HEK293 (cell line): ENCODE data around the gene ADSS1.

Experiments used
- CTCF ChIA-PET: fragments of 350-600 bp; formaldehyde crosslinking; extraction: SDS; loops from one replicate; lab custom pipeline; 2021; ENCODE audit warnings: antibody characterized with exemption; lab: Yijun Ruan, JAX
- POLR2A ChIA-PET: fragments of 300-600 bp; formaldehyde crosslinking; extraction: SDS; loops from one replicate; lab custom pipeline; 2020; ENCODE audit warnings: antibody characterized with exemption, inconsistent platforms; lab: Yijun Ruan, JAX
- H3K27ac ChIP-seq: fragments of 200-500 bp; sonication (Bioruptor generic); 2 replicates; pipeline ENCODE4 v1.5.1; 2014; ENCODE audit warnings: low read depth, low read length, control low read depth, inconsistent platforms; ENCODE audit errors: extremely low read depth
- H3K36me3 ChIP-seq, 2 experiments: fragments of 200-500 bp in 1 of 2; sonication (Bioruptor generic) in 1 of 2; 1 replicate in 1 of 2; 2 replicates in 1 of 2; pipeline ENCODE4 v1.5.1; 2014 to 2017; ENCODE audit warnings: inconsistent platforms in 2 of 2, low read length in 2 of 2; ENCODE audit not compliant: control insufficient read depth in 2 of 2, insufficient read depth in 1 of 2
- H3K4me1 ChIP-seq: fragments of 200-500 bp; sonication (Bioruptor generic); 2 replicates; pipeline ENCODE4 v1.5.1; 2014; ENCODE audit warnings: mild to moderate bottlenecking, low read length, inconsistent platforms; ENCODE audit not compliant: control insufficient read depth, insufficient read depth
- H3K4me3 ChIP-seq: 2 replicates; pipeline ENCODE4 v1.5.1; 2011; ENCODE audit warnings: low read depth, mild to moderate bottlenecking, control low read depth, low read length, moderate library complexity
- H3K9me3 ChIP-seq: fragments of 200-500 bp; sonication (Bioruptor generic); 2 replicates; pipeline ENCODE4 v1.5.1; 2014; ENCODE audit warnings: low read depth, low read length, inconsistent platforms; ENCODE audit not compliant: control insufficient read depth, insufficient read depth
- FEZF1 ChIP-seq: fragments of 450-650 bp; formaldehyde crosslinking; IDR thresholded peaks from 2 replicates; pipeline ENCODE4 v1.5.1; 2016; ENCODE audit warnings: missing biosample characterization, missing genetic modification characterization
- GFI1B ChIP-seq: fragments of 450-650 bp; formaldehyde crosslinking; IDR thresholded peaks from 2 replicates; pipeline ENCODE4 v1.5.1; 2016; ENCODE audit warnings: missing biosample characterization, missing genetic modification characterization
- HIC1 ChIP-seq: fragments of 450-650 bp; formaldehyde crosslinking; IDR thresholded peaks from 2 replicates; pipeline ENCODE4 v1.5.1; 2016; ENCODE audit warnings: missing biosample characterization, missing genetic modification characterization
- KLF10 ChIP-seq: fragments of 450-650 bp; IDR thresholded peaks from 2 replicates; pipeline ENCODE4 v1.5.1; 2018; ENCODE audit warnings: missing biosample characterization, mild to moderate bottlenecking, missing genetic modification characterization
- KLF17 ChIP-seq: fragments of 450-650 bp; formaldehyde crosslinking; IDR thresholded peaks from 2 replicates; pipeline ENCODE4 v1.5.1; 2016; ENCODE audit warnings: missing biosample characterization, missing genetic modification characterization
- KLF7 ChIP-seq: fragments of 450-650 bp; formaldehyde crosslinking; IDR thresholded peaks from 2 replicates; pipeline ENCODE4 v1.5.1; 2016; ENCODE audit warnings: missing biosample characterization, missing genetic modification characterization, borderline replicate concordance
- MYNN ChIP-seq: fragments of 450-650 bp; formaldehyde crosslinking; IDR thresholded peaks from 2 replicates; pipeline ENCODE4 v1.5.1; 2016; ENCODE audit warnings: missing biosample characterization, missing genetic modification characterization, borderline replicate concordance
- OVOL3 ChIP-seq: fragments of 450-650 bp; formaldehyde crosslinking; IDR thresholded peaks from 2 replicates; pipeline ENCODE4 v1.5.1; 2016; ENCODE audit warnings: missing biosample characterization, missing genetic modification characterization
- ZBTB44 ChIP-seq: fragments of 450-650 bp; IDR thresholded peaks from 2 replicates; pipeline ENCODE4 v1.5.1; 2018; ENCODE audit warnings: missing biosample characterization, mild to moderate bottlenecking, missing genetic modification characterization
- ZBTB49 ChIP-seq: fragments of 450-650 bp; formaldehyde crosslinking; IDR thresholded peaks from 2 replicates; pipeline ENCODE4 v1.5.1; 2016; ENCODE audit warnings: missing biosample characterization, missing genetic modification characterization, low read depth
- ZBTB7A ChIP-seq: fragments of 450-650 bp; formaldehyde crosslinking; IDR thresholded peaks from 2 replicates; pipeline ENCODE4 v1.5.1; 2016; ENCODE audit warnings: low read depth, missing biosample characterization, missing genetic modification characterization
- ZBTB8A ChIP-seq: fragments of 450-650 bp; formaldehyde crosslinking; IDR thresholded peaks from 2 replicates; pipeline ENCODE4 v1.5.1; 2016; ENCODE audit warnings: missing biosample characterization, missing genetic modification characterization
- ZFHX2 ChIP-seq: fragments of 450-650 bp; formaldehyde crosslinking; conservative IDR thresholded peaks from 2 replicates; pipeline ENCODE4 v1.5.1; 2016; ENCODE audit warnings: missing biosample characterization, missing genetic modification characterization
- ZIC2 ChIP-seq: fragments of 450-650 bp; formaldehyde crosslinking; IDR thresholded peaks from 2 replicates; pipeline ENCODE4 v1.5.1; 2016; ENCODE audit warnings: missing biosample characterization, missing genetic modification characterization
- ZNF132 ChIP-seq: fragments of 450-650 bp; formaldehyde crosslinking; IDR thresholded peaks from 2 replicates; pipeline ENCODE4 v1.5.1; 2017; ENCODE audit warnings: missing biosample characterization, missing genetic modification characterization, borderline replicate concordance
- ZNF138 ChIP-seq: fragments of 450-650 bp; formaldehyde crosslinking; IDR thresholded peaks from 2 replicates; pipeline ENCODE4 v1.5.1; 2016; ENCODE audit warnings: missing biosample characterization, missing genetic modification characterization, borderline replicate concordance
- ZNF140 ChIP-seq: fragments of 450-650 bp; formaldehyde crosslinking; IDR thresholded peaks from 2 replicates; pipeline ENCODE4 v1.5.1; 2016; ENCODE audit warnings: missing biosample characterization, missing genetic modification characterization
- ZNF157 ChIP-seq: fragments of 450-650 bp; formaldehyde crosslinking; IDR thresholded peaks from 2 replicates; pipeline ENCODE4 v1.5.1; 2016; ENCODE audit warnings: missing biosample characterization, missing genetic modification characterization
- ZNF16 ChIP-seq: fragments of 450-650 bp; formaldehyde crosslinking; IDR thresholded peaks from 2 replicates; pipeline ENCODE4 v1.5.1; 2016; ENCODE audit warnings: low read depth, missing biosample characterization, missing genetic modification characterization
- ZNF341 ChIP-seq: fragments of 450-650 bp; formaldehyde crosslinking; IDR thresholded peaks from 2 replicates; pipeline ENCODE4; 2016; ENCODE audit warnings: low read depth, missing biosample characterization, missing genetic modification characterization
- ZNF391 ChIP-seq: fragments of 450-650 bp; formaldehyde crosslinking; IDR thresholded peaks from 2 replicates; pipeline ENCODE4 v1.5.1; 2016; ENCODE audit warnings: low read depth, missing biosample characterization, missing genetic modification characterization, borderline replicate concordance
- ZNF521 ChIP-seq: fragments of 450-650 bp; formaldehyde crosslinking; IDR thresholded peaks from 2 replicates; pipeline ENCODE4 v1.5.1; 2017; ENCODE audit warnings: missing biosample characterization, mild to moderate bottlenecking, missing genetic modification characterization
- ZNF571 ChIP-seq: fragments of 450-650 bp; formaldehyde crosslinking; IDR thresholded peaks from 2 replicates; pipeline ENCODE4 v1.5.0; 2017; ENCODE audit warnings: missing biosample characterization, missing genetic modification characterization
- ZNF692 ChIP-seq: fragments of 450-650 bp; formaldehyde crosslinking; IDR thresholded peaks from 2 replicates; pipeline ENCODE4 v1.5.1; 2016; ENCODE audit warnings: missing biosample characterization, missing genetic modification characterization
- ZSCAN23 ChIP-seq: fragments of 450-650 bp; formaldehyde crosslinking; IDR thresholded peaks from 2 replicates; pipeline ENCODE4 v1.5.1; 2016; ENCODE audit warnings: missing biosample characterization, missing genetic modification characterization

Gene ADSS1

GRCh38 chr14:104773505-104774452 lies 49.8 kb downstream of the ADSS1 start:
- Histone ChIP-seq H3K4me3 (no peak overlapping the region), H3K27ac (no peak overlapping the region), H3K4me1 (peaks cover 3% of the 10 kb centered on the region; the same call in 1 of the 2 replicates), H3K36me3 (peaks cover 0 to 90% of the 10 kb centered on the region in 2 experiments; a peak in 2 of 3 replicates), H3K9me3 (no peaks in the 10 kb centered on the region)
- CTCF ChIA-PET, result interaction anchor here (1.3 kb wide), 1 partner anchor 53 kb away, joined by 3 read pairs; no protein-coding TSS in a partner anchor
- TF ChIP-seq ZFHX2, result 0 out of 2 replicates have a peak, but pooled peaks have one; percentile 39
- TF ChIP-seq ZNF132 (tag by site-specific recombination), result no peak
- TF ChIP-seq ZNF341 (tag by site-specific recombination), result peak; percentile 38; the same call in 1 of the 2 replicates
- TF ChIP-seq FEZF1 (tag by site-specific recombination), result no peak
- peak; percentile 95 for TF ChIP-seq HIC1 (tag by site-specific recombination)
- no peak for TF ChIP-seq ZBTB49
- TF ChIP-seq ZBTB8A (tag by site-specific recombination), result 0 out of 2 replicates have a peak, but pooled peaks have one; percentile 16
- no peak for TF ChIP-seq ZNF138
- peak; percentile 56 for TF ChIP-seq ZIC2
- POLR2A ChIA-PET, result no interaction called here

- H3K9me3 ChIP-seq, result no peaks in the 10 kb centered on the region
- ChIA-PET POLR2A (no interaction called here), CTCF (interaction anchor here (1.1 kb wide), 1 partner anchor 52 kb away, joined by 4 read pairs; no protein-coding TSS in a partner anchor)
- peaks cover 0 to 98% of the 10 kb centered on the region in 2 experiments; a peak in 2 of 3 replicates for H3K36me3 ChIP-seq
- no peak overlapping the region for H3K27ac ChIP-seq
- H3K4me1 ChIP-seq, result no peaks in the 10 kb centered on the region
- H3K4me3 ChIP-seq, result no peak overlapping the region
- TF ChIP-seq ZBTB44 (tag by site-specific recombination) (no peak), KLF7 (tag by site-specific recombination) (no peak), MYNN (no peak), ZBTB7A (tag by site-specific recombination) (no peak), ZSCAN23 (tag by site-specific recombination) (no peak), ZNF157 (no peak), KLF17 (no peak), ZNF692 (tag by site-specific recombination) (no peak), ZNF16 (tag by site-specific recombination) (no peak), KLF10 (tag by site-specific recombination) (no peak), ZNF571 (tag by site-specific recombination) (no peak), ZNF521 (no peak), GFI1B (tag by site-specific recombination) (no peak), OVOL3 (tag by site-specific recombination) (no peak), ZNF391 (tag by site-specific recombination) (no peak), ZNF140 (no peak)
These were observed 50.5 kb downstream of the ADSS1 start for GRCh38 chr14:104774453-104775072.
